Measurements from ENCODE around the gene ZNF527. TPM values are rescaled to one million over a fixed set of nuclear protein-coding genes. Genes with fewer than 3 reads are reported as not detected.

Gene ZNF527
- polyA plus RNA-seq, 1 donor (not counting 4 experiments of a cell fraction or from before 2014, with no cell fraction given): 2.9 TPM

- Histone ChIP-seq H3K79me2 (ENCODE audit: control insufficient read depth, insufficient read depth, low read length) (no peaks in the 10 kb centered on the region), H3K4me3 (ENCODE audit: control insufficient read depth in 2 of 3, extremely low read depth in 1 of 3, insufficient read depth in 2 of 3, low read depth in 1 of 3, low read length in 3 of 3) (no peak overlapping the region), H3K4me1 (ENCODE audit: control insufficient read depth, extremely low read depth, insufficient read depth, low read length) (no peaks in the 10 kb centered on the region), H3K27ac (ENCODE audit: control insufficient read depth, insufficient read depth, low read length) (no peak overlapping the region), H3K4me2 (ENCODE audit: control insufficient read depth, extremely low read depth, insufficient read depth, low read depth, low read length) (no peak overlapping the region), H3K36me3 (ENCODE audit: control insufficient read depth in 2 of 2, extremely low read depth in 1 of 2, insufficient read depth in 2 of 2, low read length in 2 of 2) (peaks cover 0 to 2% of the 10 kb centered on the region in 2 experiments), H3K9ac (ENCODE audit: control insufficient read depth, extremely low read depth, insufficient read depth, low read length) (no peak overlapping the region), H2AFZ (ENCODE audit: control insufficient read depth, low read length) (no peak overlapping the region), H4K20me1 (ENCODE audit: control insufficient read depth, extremely low read depth, insufficient read depth, low read length) (no peaks in the 10 kb centered on the region), H3K9me3 (ENCODE audit: control insufficient read depth, low read depth, low read length) (no peaks in the 10 kb centered on the region), H3K27me3 (ENCODE audit: control insufficient read depth, extremely low read depth, insufficient read depth, low read length) (no peaks in the 10 kb centered on the region), H3K9me1 (ENCODE audit: control insufficient read depth, extremely low read depth, insufficient read depth, low read length) (no peaks in the 10 kb centered on the region)
- no peak for FAIRE-seq
- TF ChIP-seq, protein P1, sequence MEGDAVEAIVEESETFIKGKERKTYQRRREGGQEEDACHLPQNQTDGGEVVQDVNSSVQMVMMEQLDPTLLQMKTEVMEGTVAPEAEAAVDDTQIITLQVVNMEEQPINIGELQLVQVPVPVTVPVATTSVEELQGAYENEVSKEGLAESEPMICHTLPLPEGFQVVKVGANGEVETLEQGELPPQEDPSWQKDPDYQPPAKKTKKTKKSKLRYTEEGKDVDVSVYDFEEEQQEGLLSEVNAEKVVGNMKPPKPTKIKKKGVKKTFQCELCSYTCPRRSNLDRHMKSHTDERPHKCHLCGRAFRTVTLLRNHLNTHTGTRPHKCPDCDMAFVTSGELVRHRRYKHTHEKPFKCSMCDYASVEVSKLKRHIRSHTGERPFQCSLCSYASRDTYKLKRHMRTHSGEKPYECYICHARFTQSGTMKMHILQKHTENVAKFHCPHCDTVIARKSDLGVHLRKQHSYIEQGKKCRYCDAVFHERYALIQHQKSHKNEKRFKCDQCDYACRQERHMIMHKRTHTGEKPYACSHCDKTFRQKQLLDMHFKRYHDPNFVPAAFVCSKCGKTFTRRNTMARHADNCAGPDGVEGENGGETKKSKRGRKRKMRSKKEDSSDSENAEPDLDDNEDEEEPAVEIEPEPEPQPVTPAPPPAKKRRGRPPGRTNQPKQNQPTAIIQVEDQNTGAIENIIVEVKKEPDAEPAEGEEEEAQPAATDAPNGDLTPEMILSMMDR (optimal IDR thresholded peaks at IDR 0.05 in 1 of 3, IDR thresholded peaks at IDR 0.05 in 1 of 3, conservative IDR thresholded peaks at IDR 0.05 in 1 of 3; ENCODE audit: extremely low read depth in 1 of 3, insufficient read depth in 2 of 3, low read length in 3 of 3): no peak
- TF ChIP-seq EZH2 (IDR thresholded peaks at IDR 0.05; ENCODE audit: low read length): no peak
- dilution Hi-C loops (cut with MboI; ENCODE audit: extremely low pct_ligation_motif_present, low sequenced_read_pairs): no loop called here
- no peak for DNase-seq (ENCODE audit: low read depth, low spot score)
Measured at GRCh38 chr19:37353968-37354367, 16.9 kb upstream of the ZNF527 start.

DNA sequence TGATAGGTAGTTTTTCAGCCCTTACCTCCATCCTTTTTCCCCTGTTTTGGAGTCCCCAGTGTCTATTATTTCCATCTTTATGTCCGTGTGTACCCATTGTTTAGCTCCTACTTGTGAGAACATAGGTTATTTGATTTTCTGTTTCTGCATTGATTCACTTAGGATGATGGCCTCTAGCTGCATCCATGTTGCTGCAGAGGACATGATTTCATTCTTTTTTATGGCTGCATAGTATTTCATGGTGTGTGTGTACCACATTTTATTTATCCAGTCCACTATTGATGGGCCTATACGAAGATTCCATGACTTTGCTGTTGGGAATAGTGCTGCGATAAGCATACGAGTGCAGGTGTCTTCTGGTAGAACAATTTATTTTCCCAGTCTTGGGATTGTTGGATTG, 15.0 kb upstream of the ZNF527 start:
- no peak for DNase-seq (ENCODE audit: low read depth, low spot score)
- FAIRE-seq: no peak
- Histone ChIP-seq H3K9me1 (ENCODE audit: control insufficient read depth, extremely low read depth, insufficient read depth, low read length) (no peaks in the 10 kb centered on the region), H3K27me3 (ENCODE audit: control insufficient read depth, extremely low read depth, insufficient read depth, low read length) (no peaks in the 10 kb centered on the region), H3K4me3 (ENCODE audit: control insufficient read depth in 2 of 3, extremely low read depth in 1 of 3, insufficient read depth in 2 of 3, low read depth in 1 of 3, low read length in 3 of 3) (no peak overlapping the region), H3K27ac (ENCODE audit: control insufficient read depth, insufficient read depth, low read length) (no peak overlapping the region), H3K79me2 (ENCODE audit: control insufficient read depth, insufficient read depth, low read length) (no peaks in the 10 kb centered on the region), H3K4me1 (ENCODE audit: control insufficient read depth, extremely low read depth, insufficient read depth, low read length) (no peaks in the 10 kb centered on the region), H3K9me3 (ENCODE audit: control insufficient read depth, low read depth, low read length) (no peaks in the 10 kb centered on the region), H3K4me2 (ENCODE audit: control insufficient read depth, extremely low read depth, insufficient read depth, low read depth, low read length) (no peak overlapping the region), H3K36me3 (ENCODE audit: control insufficient read depth in 2 of 2, extremely low read depth in 1 of 2, insufficient read depth in 2 of 2, low read length in 2 of 2) (peaks cover 0 to under 1% of the 10 kb centered on the region in 2 experiments), H4K20me1 (ENCODE audit: control insufficient read depth, extremely low read depth, insufficient read depth, low read length) (no peaks in the 10 kb centered on the region), H2AFZ (ENCODE audit: control insufficient read depth, low read length) (no peak overlapping the region), H3K9ac (ENCODE audit: control insufficient read depth, extremely low read depth, insufficient read depth, low read length) (no peak overlapping the region)
- dilution Hi-C loops (cut with MboI; ENCODE audit: extremely low pct_ligation_motif_present, low sequenced_read_pairs): no loop called here
- no peak for TF ChIP-seq EZH2 (IDR thresholded peaks at IDR 0.05; ENCODE audit: low read length)
- TF ChIP-seq, protein P1 (optimal IDR thresholded peaks at IDR 0.05 in 1 of 3, IDR thresholded peaks at IDR 0.05 in 1 of 3, conservative IDR thresholded peaks at IDR 0.05 in 1 of 3; ENCODE audit: extremely low read depth in 1 of 3, insufficient read depth in 2 of 3, low read length in 3 of 3): no peak

Measured in keratinocyte (primary cell).